ENCODE measurements around the gene IL18BP. TPM values are rescaled to one million over a fixed set of nuclear protein-coding genes. Genes with fewer than 3 reads are reported as not detected.

The IL18BP gene
- total RNA-seq, 1 experiment from 2014 or later: 17.9 TPM

DNA sequence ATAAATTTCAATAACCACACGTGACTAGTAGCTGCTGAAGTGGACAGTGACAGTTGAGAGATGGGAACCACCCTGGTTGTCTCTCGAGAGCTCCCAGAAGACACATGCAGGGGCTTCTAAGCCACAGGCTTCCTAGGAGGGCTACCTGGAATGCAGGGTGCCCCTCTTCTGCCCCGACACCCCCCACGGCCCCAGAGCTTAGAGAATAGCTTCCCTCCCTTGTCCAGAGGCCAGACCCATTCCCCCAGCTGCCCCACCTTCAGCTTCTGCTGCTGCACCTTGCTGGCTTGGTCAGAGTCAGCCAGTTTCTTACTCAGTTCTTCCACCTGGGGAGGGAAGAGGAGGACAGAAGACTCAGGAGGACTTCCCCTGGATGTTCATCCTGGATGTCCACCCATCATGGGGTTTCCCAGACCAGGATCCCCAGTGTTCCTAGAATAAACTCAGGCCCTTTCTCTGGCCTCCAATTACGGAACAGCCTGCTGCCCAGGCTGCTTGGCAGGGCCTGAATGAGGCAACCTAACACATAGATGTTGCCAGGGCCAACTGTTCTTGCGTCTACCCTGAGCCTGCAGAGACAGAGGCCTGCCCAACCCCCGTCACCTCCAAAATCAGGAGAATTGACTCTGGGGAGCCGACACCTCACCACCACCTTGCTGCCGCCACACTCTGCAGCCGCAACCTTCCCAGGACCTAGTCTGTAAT, 12.0 kb downstream of the IL18BP start:
- peaks cover 30% of the 10 kb centered on the region; the same call in 1 of the 2 replicates for H3F3A ChIP-seq (ENCODE audit: insufficient read depth, low read depth)
- no peak overlapping the region for H3K4me2 ChIP-seq
- H2AFZ ChIP-seq: no peak overlapping the region
- no peak for DNase-seq
- peaks cover 51% of the 10 kb centered on the region for H4K20me1 ChIP-seq (ENCODE audit: insufficient read depth)
- no peak overlapping the region for H3K27ac ChIP-seq
- H3K27me3 ChIP-seq (ENCODE audit: insufficient read depth, low read depth): no peaks in the 10 kb centered on the region
- TF ChIP-seq, protein P1, sequence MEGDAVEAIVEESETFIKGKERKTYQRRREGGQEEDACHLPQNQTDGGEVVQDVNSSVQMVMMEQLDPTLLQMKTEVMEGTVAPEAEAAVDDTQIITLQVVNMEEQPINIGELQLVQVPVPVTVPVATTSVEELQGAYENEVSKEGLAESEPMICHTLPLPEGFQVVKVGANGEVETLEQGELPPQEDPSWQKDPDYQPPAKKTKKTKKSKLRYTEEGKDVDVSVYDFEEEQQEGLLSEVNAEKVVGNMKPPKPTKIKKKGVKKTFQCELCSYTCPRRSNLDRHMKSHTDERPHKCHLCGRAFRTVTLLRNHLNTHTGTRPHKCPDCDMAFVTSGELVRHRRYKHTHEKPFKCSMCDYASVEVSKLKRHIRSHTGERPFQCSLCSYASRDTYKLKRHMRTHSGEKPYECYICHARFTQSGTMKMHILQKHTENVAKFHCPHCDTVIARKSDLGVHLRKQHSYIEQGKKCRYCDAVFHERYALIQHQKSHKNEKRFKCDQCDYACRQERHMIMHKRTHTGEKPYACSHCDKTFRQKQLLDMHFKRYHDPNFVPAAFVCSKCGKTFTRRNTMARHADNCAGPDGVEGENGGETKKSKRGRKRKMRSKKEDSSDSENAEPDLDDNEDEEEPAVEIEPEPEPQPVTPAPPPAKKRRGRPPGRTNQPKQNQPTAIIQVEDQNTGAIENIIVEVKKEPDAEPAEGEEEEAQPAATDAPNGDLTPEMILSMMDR (conservative IDR thresholded peaks at IDR 0.05): no peak
- TF ChIP-seq EZH2 (IDR thresholded peaks at IDR 0.05; ENCODE audit: low read depth): no peak
- no peaks in the 10 kb centered on the region for H3K79me2 ChIP-seq (ENCODE audit: low read depth)
- BruUV-seq (replicated peaks): no TSS peak
- H3K9me3 ChIP-seq (ENCODE audit: insufficient read depth, low read depth): no peaks in the 10 kb centered on the region
- CTCF ChIA-PET: no interaction called here
- POLR2A ChIA-PET (ENCODE audit: unreplicated experiment): interaction anchor here (0.7 to 0.8 kb wide), 2 partner anchors 47 to 87 kb away, joined by 4 to 9 read pairs; no protein-coding TSS in a partner anchor
- H3K4me1 ChIP-seq (replicated peaks; ENCODE audit: insufficient read depth): no peaks in the 10 kb centered on the region
- no peaks in the 10 kb centered on the region for H3K9me2 ChIP-seq (ENCODE audit: insufficient read depth)
- no peak overlapping the region for H3K4me3 ChIP-seq
- H3K36me3 ChIP-seq (ENCODE audit: low read depth): peaks cover 23% of the 10 kb centered on the region
- intact Hi-C loops (cut with micrococcal nuclease; ENCODE audit: unreplicated experiment): no loop called here

DNA sequence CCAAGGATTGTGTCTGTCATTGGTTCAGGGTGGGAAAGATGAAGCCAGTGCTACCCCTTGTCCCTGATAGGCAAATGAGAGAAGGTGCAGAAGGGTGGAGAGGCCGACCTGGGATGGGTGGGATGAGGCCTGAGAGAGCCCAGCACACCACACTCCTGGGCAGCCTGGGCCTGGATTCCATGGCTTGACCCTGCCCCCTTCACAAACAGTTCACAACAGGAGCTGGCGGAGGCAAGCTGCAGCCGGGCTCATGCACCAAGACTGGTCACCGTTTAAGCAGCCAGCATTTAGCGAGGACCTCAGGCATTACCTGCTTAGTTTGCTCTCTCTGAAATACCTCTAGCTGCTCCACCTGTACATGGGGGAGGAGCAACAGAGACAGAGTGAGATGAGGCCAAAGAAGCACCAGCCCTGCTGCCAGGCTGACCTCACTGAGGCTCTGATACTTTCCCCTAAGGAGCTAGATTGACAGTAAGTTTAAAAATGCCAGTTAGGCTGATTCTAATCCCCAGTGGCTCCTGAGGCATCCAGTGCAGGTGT, 13.5 kb downstream of the IL18BP start:
- POLR2A ChIA-PET (ENCODE audit: unreplicated experiment): no interaction called here
- Histone ChIP-seq H3K36me3 (ENCODE audit: low read depth) (peaks cover 33% of the 10 kb centered on the region), H3K27me3 (ENCODE audit: insufficient read depth, low read depth) (no peaks in the 10 kb centered on the region), H4K20me1 (ENCODE audit: insufficient read depth) (peaks cover 49% of the 10 kb centered on the region), H3K9me2 (ENCODE audit: insufficient read depth) (no peaks in the 10 kb centered on the region), H3K4me1 (replicated peaks; ENCODE audit: insufficient read depth) (no peaks in the 10 kb centered on the region), H3K9me3 (ENCODE audit: insufficient read depth, low read depth) (no peaks in the 10 kb centered on the region), H3K27ac (no peak overlapping the region), H3K4me3 (no peak overlapping the region), H3K79me2 (ENCODE audit: low read depth) (no peaks in the 10 kb centered on the region), H3F3A (ENCODE audit: insufficient read depth, low read depth) (peaks cover 25% of the 10 kb centered on the region; the same call in 1 of the 2 replicates), H3K4me2 (no peak overlapping the region), H2AFZ (no peak overlapping the region)
- no peak for DNase-seq
- CTCF ChIA-PET: interaction anchor here (0.7 kb wide), 1 partner anchor 459 kb away, joined by 4 read pairs; no protein-coding TSS in a partner anchor
- intact Hi-C loops (cut with micrococcal nuclease; ENCODE audit: unreplicated experiment): loop anchor here (2.0 kb wide), 1 partner anchor 211 kb away; no protein-coding TSS in a partner anchor
- TF ChIP-seq EZH2 (IDR thresholded peaks at IDR 0.05; ENCODE audit: low read depth): no peak
- TF ChIP-seq, protein P1 (conservative IDR thresholded peaks at IDR 0.05): no peak
- no TSS peak for BruUV-seq (replicated peaks)

DNA sequence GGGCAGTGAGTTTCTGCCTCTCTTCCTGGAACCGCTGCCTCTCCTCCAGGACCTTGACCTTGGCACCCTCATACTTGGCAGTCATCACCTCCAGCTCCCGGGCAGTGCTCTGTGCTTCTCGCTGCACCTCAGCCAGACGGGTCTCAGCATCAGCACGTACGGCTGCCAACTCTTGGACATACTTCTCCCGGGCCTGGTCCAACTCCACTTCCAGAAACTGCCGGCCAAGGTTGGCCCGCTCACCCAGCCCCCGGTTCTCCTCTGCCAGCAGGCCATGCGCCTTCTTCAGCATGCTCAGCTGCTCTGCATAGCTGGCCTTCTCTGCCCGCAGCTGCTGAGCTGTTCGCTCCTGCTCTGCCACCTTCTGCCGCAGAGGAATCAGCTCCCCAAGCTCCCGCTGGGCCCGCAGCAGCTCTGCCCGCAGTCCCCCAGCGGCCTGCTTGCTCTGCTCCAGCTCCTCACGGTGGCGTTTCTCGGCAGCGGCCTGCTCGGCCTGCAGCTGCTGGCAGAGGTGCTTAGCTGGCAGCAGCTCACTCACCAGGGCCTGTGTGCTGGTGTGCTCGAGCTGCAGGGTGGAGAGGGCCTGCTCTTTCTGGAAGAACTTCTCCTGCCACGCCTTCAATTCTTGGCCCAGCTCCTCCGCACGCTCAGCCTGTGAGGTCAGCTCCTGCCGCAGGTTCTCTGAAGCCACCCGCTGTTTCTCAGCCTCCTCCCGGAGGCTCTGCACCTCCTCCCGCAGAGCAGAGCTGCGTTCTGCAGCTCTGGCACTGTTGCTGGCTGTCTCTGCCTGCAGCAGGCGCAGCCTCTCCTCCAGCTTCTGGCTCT, 14.4 kb downstream of the IL18BP start:
- Histone ChIP-seq H4K20me1 (ENCODE audit: insufficient read depth) (peaks cover 42% of the 10 kb centered on the region), H2AFZ (no peak overlapping the region), H3K9me3 (ENCODE audit: insufficient read depth, low read depth) (no peaks in the 10 kb centered on the region), H3K4me3 (no peak overlapping the region), H3K79me2 (ENCODE audit: low read depth) (no peaks in the 10 kb centered on the region), H3F3A (ENCODE audit: insufficient read depth, low read depth) (peaks cover 21% of the 10 kb centered on the region; the same call in 1 of the 2 replicates), H3K27ac (no peak overlapping the region), H3K4me1 (replicated peaks; ENCODE audit: insufficient read depth) (no peaks in the 10 kb centered on the region), H3K4me2 (no peak overlapping the region), H3K9me2 (ENCODE audit: insufficient read depth) (no peaks in the 10 kb centered on the region), H3K36me3 (ENCODE audit: low read depth) (peaks cover 31% of the 10 kb centered on the region), H3K27me3 (ENCODE audit: insufficient read depth, low read depth) (no peaks in the 10 kb centered on the region)
- no TSS peak for BruUV-seq (replicated peaks)
- intact Hi-C loops (cut with micrococcal nuclease; ENCODE audit: unreplicated experiment): loop anchor here (2.0 kb wide), 1 partner anchor 212 kb away; no protein-coding TSS in a partner anchor
- DNase-seq: no peak
- no peak for TF ChIP-seq EZH2 (IDR thresholded peaks at IDR 0.05; ENCODE audit: low read depth)
- TF ChIP-seq, protein P1 (conservative IDR thresholded peaks at IDR 0.05): no peak
- CTCF ChIA-PET: interaction anchor here (0.7 kb wide), 1 partner anchor 458 kb away, joined by 4 read pairs; no protein-coding TSS in a partner anchor
- POLR2A ChIA-PET (ENCODE audit: unreplicated experiment): no interaction called here
